Raji (cell line): Measurements from ENCODE around the gene GSG1.

Experiments
- POLR2A ChIP-seq: IDR thresholded peaks from 2 replicates; pipeline ENCODE4 v1.6.1; 2011; ENCODE audit warnings: low read depth, low read length, control low read depth; ENCODE audit not compliant: insufficient read depth

Gene GSG1

DNA sequence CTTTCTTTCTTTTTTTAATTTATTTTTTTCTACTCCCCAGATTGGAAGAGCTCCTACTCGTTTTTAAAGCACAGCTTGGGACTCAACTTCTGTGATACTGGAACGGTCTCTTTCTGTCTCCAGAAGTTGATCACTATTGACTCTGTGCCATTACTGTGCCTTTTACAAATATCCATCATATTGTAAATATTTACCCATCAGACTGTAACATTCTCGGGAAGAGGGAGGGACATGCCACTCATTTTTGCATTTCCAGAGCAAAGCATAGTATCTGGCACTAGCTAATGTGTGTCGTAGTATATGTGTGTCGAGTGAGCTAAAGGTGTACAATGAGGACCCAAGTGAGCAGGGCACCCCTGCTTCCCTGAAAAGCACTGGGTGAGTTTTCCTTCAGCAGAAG, 24.0 kb upstream of the GSG1 start:
- TF ChIP-seq POLR2A = no peak

DNA sequence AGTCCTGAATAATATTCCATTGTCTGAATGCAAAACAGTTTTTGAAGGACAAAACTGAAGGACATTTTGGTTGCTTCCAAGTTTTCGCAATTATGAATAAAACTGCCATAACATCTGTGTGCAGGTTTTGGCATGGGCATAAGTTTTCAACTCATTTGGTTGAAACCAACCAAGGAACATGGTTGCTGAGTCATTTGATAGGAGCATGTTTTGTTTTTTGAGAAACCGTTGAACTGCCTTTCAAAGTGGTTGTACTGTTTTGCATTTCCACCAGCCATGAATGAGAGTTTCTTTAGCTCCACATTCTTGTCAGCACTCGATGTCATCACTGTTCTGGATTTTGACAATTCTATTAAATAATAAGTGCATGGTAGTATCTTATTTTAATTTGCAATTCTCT, 23.0 kb upstream of the GSG1 start:
- no peak for TF ChIP-seq POLR2A

DNA sequence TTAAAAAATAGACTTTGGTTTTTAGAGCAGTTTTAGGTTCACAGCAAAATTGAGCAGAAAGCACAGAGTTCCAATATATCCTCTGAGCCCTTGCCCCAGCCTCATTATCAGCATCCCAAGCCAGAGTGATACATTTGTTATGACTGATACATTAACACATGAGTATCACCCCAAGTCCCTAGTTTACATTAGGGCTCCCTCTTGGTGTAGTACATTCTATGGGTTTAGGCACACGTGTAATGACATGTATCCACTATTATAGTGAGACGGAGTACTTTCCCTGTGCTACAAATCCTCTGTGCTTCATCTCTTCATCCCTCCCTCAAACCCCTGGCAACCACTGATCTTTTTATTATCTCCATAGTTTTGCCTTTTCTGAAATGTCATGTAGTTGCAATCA, 22.5 kb upstream of the GSG1 start:
- TF ChIP-seq POLR2A = no peak

DNA sequence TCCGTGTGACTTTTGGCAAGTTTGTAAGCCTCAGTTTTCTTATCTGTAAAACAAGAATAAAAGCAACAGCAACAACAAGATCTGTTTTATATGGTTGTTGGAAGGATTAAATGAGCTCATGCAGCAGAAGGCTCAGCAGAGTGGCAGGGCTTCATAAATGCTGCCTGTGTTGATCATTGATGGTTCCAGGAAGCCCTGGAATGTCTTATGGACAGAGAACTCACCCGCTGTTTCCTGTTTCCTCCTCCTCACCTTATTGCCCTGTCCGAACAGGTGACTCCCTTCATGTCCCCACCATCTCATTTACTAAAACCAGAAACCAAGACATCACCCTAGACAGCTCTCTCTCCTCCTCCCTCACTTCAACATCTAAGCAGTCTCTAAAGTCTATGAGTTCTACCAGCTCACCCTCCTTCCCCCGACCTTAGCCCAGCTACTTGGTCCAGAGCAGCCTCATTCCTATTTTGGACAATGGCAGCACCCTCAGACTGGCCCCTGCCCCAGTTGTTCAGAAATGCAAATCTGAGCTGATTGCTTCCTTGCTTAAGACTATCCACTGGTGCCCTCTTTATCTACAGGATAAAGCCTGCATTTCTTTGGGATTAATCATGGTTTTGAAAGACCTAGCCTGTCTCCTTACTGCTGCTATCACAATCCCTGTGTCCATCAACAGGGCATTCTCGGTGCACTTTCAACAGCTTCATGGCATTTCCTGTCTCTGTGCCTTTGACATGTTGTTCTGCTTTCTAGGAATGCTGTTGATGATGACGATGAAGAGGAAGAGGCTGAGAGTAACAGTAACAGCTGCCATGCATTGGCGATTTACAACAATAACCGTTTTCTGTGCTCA, 21.4 kb upstream of the GSG1 start:
- no peak for TF ChIP-seq POLR2A

DNA sequence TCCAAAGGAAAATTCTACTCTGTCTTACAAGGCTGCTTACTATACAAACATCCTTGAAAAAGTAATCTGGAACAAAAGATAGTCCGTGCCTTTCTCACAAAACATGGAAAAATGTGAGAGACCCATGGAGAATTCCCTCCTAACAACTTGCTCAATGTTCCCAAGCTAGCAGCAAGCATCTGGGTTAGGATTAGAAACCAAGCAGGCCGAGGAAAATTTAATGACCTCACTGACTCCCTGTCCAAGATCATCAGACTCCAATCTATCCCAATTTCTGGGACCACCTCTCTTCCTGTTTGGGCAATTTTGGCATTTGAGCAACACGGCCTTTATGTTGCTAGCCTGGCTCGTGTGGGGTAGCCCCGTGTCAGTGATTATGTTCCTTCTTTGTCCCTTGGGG, 18.1 kb upstream of the GSG1 start:
- TF ChIP-seq POLR2A = no peak

DNA sequence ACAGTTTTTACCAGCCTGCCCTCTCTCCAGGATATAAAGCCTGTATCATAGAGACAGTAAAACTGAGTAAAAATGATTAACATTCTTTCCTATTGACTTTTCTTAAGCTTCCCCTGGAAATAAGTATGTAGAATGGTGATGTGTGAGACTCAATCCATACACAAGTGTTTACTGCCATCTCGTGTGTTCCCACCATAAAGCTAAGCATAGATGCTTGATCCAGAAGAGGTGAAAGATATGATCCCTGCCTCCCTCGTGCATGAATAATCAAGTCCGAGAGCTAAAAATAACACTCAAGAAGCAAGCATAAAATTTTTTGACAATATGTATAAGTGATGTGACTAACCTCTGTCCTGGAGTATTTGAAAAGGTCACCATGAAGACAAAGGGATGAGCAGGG, 16.9 kb upstream of the GSG1 start:
- TF ChIP-seq POLR2A = no peak

DNA sequence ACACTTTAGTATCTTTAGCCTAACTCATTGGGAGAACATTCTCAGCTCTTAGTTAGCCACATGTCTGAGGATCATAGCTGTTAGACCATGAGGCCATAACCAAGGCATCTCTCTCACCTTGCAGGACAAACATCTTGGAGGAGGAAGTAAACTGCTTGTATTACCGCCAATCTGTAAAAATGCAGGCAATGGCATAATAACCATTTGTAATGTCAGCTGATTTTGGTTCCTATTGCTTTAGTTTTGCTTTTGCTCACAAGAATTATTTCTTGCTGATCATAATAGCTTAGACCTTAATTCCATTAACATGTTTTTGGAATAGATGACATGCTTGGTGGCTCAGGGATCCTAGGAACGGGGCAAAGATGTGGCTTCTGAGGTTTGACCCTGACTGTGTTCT, 16.4 kb upstream of the GSG1 start:
- no peak for TF ChIP-seq POLR2A

DNA sequence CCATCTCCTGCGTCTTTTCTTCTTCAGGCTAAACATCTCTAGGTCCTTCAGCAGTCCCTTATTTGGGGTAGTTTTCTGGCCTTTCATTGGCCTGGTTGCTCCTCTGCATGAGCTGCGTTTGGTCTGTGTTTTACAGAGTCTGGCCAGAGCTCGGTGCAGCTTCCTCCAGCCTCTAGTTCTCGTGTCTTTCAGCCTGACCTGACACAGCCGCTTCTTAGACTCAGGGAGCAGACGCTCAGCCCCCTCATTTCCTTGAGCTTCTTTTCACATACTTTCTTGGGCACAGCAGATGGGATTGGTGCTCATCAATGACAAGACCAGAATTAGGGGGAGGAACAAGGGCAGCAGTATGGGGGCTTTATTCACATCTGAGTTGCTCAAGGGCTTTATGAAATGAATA, 13.6 kb upstream of the GSG1 start:
- no peak for TF ChIP-seq POLR2A

DNA sequence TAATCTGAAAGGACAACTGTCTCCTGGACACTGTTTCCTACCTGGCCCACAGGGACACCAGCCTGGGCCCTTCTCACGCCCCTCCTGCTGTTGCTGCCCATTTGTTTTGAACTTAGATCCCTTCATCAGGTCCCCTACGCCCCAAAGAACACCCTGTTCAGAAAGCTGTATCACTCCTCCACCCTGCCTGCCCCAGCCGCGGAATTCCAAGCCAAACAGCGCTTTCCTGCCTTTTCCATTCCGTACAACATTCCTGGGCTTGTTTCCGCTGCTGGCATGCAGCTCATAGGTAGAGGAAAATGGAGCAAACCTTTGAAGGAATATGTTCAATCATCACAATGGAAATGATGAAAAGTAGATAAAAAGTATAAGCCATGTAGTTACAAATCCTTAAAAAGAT, 12.8 kb upstream of the GSG1 start:
- no peak for TF ChIP-seq POLR2A

DNA sequence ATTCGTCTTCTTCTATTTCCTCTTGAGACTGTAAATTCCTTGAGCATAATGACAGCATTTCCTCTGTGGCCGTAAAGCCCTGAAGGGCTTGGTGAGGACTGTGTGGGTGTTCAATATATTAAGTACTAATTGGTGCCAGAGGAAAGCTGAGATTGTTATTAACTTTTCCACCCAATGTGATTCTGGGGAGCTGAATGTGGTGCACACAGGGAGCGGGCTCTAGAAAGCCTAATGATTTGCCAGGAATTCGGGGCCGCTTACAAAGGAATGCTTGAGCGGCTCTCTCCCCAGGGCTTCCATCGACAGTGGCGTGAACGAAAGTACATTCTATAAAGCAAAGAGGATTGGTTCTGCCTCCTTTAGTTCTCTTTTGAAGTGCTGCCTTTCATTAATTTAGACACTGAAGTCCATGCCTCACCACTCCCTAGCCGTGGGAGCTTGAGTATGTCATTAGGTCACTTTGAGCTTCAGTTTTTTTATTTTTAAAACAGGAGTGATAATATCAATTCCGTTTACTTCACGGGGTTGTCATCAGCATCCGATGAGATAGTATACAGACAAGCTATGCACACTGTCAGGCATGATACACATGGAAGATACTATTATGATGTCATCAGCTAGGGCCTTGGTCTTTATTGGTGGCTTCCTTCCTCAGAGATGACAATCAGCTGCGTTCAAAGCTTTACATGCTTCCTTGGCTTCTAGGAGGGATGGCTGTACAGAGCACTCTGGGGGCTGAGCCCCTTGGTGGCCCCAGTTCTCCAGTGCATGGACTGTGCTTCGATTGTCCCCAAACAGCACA, 11.0 kb upstream of the GSG1 start:
- TF ChIP-seq POLR2A = no peak

DNA sequence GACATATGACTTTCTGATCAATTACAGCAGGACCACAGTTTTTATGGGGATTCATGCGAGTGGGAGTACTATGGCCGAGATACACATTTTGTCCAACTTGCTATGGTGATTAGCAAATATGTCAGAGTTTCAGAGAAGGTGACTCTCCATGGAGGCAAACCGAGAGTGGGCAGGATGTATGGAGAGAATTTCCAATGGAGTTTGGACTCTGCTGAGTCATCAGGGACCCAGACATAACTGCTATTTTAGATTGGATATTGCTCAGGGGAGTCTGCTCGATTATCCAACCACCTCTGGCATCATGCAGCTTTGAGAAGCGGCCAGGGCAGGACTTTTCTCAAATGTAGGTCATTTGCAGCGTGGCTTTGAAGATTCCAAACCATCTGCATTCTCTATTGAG, 9.5 kb upstream of the GSG1 start:
- no peak for TF ChIP-seq POLR2A

DNA sequence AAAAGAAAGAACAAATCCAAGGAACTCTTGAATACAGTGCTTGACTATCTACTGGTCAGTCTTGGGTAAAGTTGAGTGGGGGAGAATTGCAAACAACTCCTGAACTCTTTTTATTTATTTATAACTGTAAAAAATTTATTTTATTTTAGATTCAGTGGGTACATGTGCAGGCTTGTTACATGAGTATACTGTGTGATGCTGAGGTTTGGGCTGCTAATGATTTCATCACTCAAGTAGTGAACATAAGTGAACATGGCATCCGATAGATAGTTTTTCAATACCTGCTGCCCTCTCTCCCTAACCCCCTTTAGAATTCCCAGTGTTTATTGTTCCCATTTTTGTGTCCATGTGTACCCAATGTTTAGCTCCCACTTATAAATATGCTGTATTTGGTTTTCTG, 3.2 kb upstream of the GSG1 start:
- no peak for TF ChIP-seq POLR2A

DNA sequence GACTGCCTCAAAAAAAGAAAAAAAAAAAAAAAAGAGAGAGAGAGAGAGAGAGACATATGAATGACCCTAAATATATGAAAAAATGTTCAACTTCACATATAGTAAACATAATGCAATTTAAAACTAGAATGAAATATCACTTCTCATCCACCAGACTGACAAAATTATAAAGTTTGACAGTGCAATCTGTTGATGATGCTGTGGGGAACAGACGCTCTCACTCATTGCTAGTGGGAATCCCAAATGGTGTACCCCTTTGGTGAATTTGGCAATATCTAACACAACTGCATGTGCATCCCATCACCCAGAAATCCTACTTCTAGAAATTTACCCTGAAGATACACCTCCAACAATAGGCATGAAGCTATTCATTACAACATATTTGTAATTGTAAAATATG, 2.3 kb upstream of the GSG1 start:
- TF ChIP-seq POLR2A = no peak

DNA sequence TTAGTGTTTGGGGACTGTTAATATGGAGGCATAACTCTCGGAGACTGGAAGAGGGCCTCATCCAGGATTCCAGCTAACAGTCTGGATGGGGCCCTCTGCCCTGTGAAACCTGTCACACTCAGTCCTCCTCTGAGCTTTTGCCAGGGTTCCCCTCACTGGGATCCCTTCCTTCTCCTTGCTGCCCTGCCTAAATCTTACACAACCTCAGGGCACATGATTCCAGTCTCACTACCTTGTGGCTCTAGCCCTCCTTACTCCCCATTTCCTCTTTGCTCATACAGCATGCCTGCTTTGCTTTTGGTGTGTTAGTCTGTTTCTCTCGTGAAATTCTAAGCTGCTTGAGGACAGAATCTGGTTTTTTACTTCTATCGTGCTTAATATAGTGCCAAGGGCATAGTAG, 942 bp upstream of the GSG1 start:
- TF ChIP-seq POLR2A = no peak

DNA sequence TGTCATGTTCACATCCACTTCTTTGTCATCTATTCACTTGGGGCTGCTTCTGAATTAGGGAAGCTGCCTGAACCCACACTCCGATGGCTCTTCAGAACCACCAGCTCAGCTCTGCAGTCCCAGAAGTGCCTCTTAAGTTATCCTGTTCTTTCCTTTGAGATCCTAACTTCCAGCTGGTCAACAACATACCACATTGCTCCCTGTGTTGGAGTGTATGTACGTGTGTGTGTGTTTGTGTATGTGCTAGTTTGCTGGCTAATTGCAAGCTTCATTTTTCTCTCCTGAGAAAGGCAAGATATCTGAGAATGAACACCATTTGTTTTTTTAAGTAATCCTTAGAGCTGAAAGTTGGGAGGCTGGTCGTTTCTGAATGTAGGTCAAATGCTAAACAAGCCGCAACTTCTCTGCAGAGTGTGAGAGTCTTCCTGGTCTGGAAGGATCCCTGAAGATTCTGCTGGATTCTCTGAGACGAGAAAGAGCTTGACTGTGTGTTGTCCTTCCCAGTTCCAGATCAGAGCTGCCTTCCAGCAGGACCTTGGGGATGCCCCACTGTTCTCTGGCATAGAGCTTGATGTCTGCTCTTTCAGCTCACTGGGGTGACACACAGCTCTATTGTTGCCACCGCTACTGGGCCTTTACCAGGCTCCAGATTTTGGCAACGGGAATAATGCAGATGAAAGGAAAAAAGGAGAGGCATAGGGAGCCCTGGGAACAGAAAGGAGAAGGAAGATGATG, 839 bp downstream of the GSG1 start:
- no peak for TF ChIP-seq POLR2A
